Measurements from ENCODE around the gene TANK. TPM values are rescaled to one million over a fixed set of nuclear protein-coding genes. Genes with fewer than 3 reads are reported as not detected.

The TANK gene
- total RNA-seq, 1 donor from 2014 or later, result 34.4 TPM

DNA sequence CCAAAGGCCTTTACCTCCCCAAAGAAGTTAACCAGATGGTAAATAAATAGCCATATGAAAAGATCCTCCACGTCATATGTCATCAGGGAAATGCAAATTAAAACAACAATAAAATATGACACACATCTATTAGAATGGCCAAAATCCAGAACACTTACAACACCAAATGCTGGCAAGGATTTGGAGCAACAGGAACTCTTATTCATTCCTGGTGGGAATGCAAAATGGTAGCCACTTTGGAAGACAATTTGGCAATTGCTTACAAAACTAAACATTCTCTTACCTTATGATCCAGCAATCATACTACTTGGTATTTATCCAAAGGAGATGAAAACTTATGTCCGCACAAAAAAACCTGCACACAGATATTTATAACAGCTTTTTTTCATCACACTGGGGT, 1.3 kb upstream of the TANK start:
- no peak for TF ChIP-seq CTCF (conservative IDR thresholded peaks at IDR 0.05)
- Mint-ChIP-seq H3K4me3 (peak overlapping the region; percentile 62), H3K36me3 (peaks cover 5% of the 10 kb centered on the region), H3K27ac (peak overlapping the region; percentile 52), H3K27me3 (no peaks in the 10 kb centered on the region), H3K9me3 (no peaks in the 10 kb centered on the region), H3K4me1 (ENCODE audit: unreplicated experiment) (peaks cover 14% of the 10 kb centered on the region)
- DNase-seq (ENCODE audit: extremely low spot score, unreplicated experiment), result no peak

- Mint-ChIP-seq H3K27me3 (no peaks in the 10 kb centered on the region), H3K4me1 (ENCODE audit: unreplicated experiment) (peaks cover 14% of the 10 kb centered on the region), H3K9me3 (no peaks in the 10 kb centered on the region), H3K4me3 (peak overlapping the region; percentile 100), H3K36me3 (peaks cover 5% of the 10 kb centered on the region), H3K27ac (peak overlapping the region; percentile 98)
- no peak for TF ChIP-seq CTCF (conservative IDR thresholded peaks at IDR 0.05)
- DNase-seq (ENCODE audit: extremely low spot score, unreplicated experiment), result no peak
These were observed 587 bp upstream of the TANK start for GRCh38 chr2:161159456-161160225.

DNA sequence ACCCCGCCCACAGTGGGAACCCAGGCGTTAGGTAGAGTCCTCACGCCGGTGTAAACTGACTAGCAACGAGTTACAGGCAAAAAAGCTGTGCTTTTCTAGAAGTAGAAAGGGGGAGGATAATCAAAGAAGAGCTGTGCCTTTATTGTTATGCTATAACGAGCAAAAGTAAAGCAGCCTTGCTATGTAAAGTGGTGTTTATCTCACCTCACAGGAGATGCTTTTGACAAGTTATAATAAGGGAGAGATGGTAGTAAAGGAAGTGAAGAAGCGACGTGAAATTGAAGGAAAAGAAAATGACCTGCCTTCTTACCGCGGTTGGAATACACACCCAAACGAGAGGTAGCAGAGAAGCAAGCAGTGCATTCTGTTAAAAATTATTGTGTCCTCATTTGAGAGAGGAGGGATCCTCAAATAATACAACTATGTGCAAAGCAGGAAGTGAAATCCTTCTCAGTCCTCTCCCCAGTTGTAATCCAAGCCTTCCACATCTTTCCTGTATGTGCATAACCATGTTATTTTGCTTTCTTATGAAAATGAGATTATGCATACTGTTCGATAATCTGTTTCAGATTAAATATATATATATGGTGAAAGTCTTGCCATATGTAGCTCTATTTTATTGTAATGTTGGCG, 962 bp downstream of the TANK start:
- H3K27me3 Mint-ChIP-seq, result no peaks in the 10 kb centered on the region
- peak overlapping the region; percentile 98 for H3K27ac Mint-ChIP-seq
- H3K4me3 Mint-ChIP-seq, result peak overlapping the region; percentile 100
- H3K36me3 Mint-ChIP-seq, result peaks cover 8% of the 10 kb centered on the region
- no peak for DNase-seq (ENCODE audit: extremely low spot score, unreplicated experiment)
- peaks cover 14% of the 10 kb centered on the region for H3K4me1 Mint-ChIP-seq (ENCODE audit: unreplicated experiment)
- no peaks in the 10 kb centered on the region for H3K9me3 Mint-ChIP-seq
- TF ChIP-seq CTCF (conservative IDR thresholded peaks at IDR 0.05), result no peak

- TF ChIP-seq CTCF (conservative IDR thresholded peaks at IDR 0.05), result no peak
- DNase-seq (ENCODE audit: extremely low spot score, unreplicated experiment), result no peak
- H3K27ac Mint-ChIP-seq, result no peak overlapping the region
- no peaks in the 10 kb centered on the region for H3K9me3 Mint-ChIP-seq
- peaks cover 13% of the 10 kb centered on the region for H3K36me3 Mint-ChIP-seq
- no peaks in the 10 kb centered on the region for H3K27me3 Mint-ChIP-seq
- H3K4me1 Mint-ChIP-seq (ENCODE audit: unreplicated experiment), result peaks cover 14% of the 10 kb centered on the region
- H3K4me3 Mint-ChIP-seq, result peak overlapping the region; percentile 47
These were observed 3.2 kb downstream of the TANK start for GRCh38 chr2:161163440-161163839.

DNA sequence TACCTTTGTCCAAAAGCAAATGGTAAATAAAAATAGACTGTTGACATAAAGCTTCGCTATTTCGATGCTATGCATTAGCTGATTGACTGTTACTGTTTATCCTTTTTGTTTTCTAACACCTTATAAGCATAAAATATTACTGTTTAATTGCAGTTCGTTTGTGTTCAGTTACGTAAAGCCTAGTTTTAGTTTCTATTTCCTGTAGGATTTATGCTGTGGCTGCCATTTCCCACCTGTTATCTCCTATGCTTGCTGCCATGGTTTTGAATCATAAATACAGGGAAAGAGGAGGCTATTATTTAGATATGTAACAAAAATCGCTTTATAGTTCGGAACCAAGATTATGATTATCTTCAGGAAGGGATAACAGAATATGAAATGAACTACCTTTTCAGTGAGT, 3.9 kb downstream of the TANK start:
- Mint-ChIP-seq H3K36me3 (peaks cover 15% of the 10 kb centered on the region), H3K27ac (no peak overlapping the region), H3K9me3 (peaks cover 1% of the 10 kb centered on the region), H3K4me3 (no peak overlapping the region), H3K27me3 (no peaks in the 10 kb centered on the region), H3K4me1 (ENCODE audit: unreplicated experiment) (peaks cover 14% of the 10 kb centered on the region)
- TF ChIP-seq CTCF (conservative IDR thresholded peaks at IDR 0.05), result no peak
- DNase-seq (ENCODE audit: extremely low spot score, unreplicated experiment), result no peak
